ENCODE data around the gene GLRA1. TPM values are rescaled to one million over a fixed set of nuclear protein-coding genes. Genes with fewer than 3 reads are reported as not detected.

Gene GLRA1
- total and polyA plus RNA-seq, 4 experiments from 2014 or later: not detected

DNA sequence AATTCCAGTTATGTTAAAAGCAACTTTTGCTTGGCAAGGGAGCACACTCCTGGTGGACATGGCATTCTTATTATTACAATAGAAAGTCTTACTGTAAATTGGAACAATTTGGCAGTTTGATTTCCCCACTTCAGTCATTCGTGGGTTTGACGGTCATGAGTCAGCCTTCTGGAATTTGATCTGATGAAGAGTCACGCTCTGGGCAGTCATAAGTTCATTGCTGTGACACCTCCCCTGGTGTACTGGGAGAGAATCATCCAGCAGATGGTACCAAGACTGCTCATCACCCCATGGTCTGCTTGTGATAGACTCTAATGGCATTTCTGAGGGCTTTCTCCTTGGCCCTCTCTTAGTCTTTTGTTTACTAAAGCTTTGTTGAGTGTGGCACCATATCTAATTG, 53.8 kb downstream of the GLRA1 start:
- intact Hi-C loops (cut with micrococcal nuclease): no loop called here
- Mint-ChIP-seq H3K9me3 (peaks cover 0 to 3% (median 0%) of the 10 kb centered on the region in 8 donors), H3K4me1 (peaks cover 4 to 11% (median 8%) of the 10 kb centered on the region in 4 donors), H3K4me3 (no peak overlapping the region), H3K27me3 (no peaks in the 10 kb centered on the region), H3K36me3 (no peaks in the 10 kb centered on the region), H3K27ac (peak overlapping the region in 2 of 7 donors; percentile 2 to 27)
- H3K4me3 ChIP-seq (ENCODE audit: low read length in 2 of 2): no peak overlapping the region
- no peaks in the 10 kb centered on the region for H3K4me1 ChIP-seq (ENCODE audit: insufficient read depth, low read length)
- no peak overlapping the region for H3K27ac ChIP-seq (ENCODE audit: low read depth, low read length)
- no peak for DNase-seq
- CTCF ChIA-PET (ENCODE audit: partially characterized antibody): no interaction called here
- H3K36me3 ChIP-seq (ENCODE audit: insufficient read depth, low read length): no peaks in the 10 kb centered on the region
- H3K9me3 ChIP-seq (ENCODE audit: control insufficient read depth in 1 of 2, low read length in 2 of 2): no peaks in the 10 kb centered on the region
- POLR2A ChIA-PET (ENCODE audit: partially characterized antibody): no interaction called here
- H3K27me3 ChIP-seq (ENCODE audit: insufficient read depth, low read length): no peaks in the 10 kb centered on the region

DNA sequence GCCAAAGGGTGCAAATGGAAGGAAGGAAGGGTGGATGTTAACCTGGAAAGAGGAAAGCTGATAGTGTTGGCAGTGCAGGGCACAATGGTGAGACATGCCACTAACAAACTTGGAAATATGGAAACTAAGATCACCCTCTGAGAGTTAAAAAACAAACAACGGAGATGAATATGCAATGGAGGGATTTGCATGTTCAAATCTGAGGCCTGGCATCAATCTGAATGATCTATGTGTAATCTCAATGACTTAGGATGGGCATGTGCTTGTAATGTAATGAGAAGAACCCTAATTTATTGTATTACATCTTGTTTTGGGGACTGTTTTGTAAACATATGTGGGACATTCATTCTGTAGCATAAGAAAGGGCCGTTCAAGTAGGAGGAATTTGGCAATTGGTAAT, 54.4 kb downstream of the GLRA1 start:
- H3K36me3 Mint-ChIP-seq: no peaks in the 10 kb centered on the region
- H3K9me3 ChIP-seq (ENCODE audit: control insufficient read depth in 1 of 2, low read length in 2 of 2): no peaks in the 10 kb centered on the region
- H3K9me3 Mint-ChIP-seq: peaks cover 0 to 3% (median 0%) of the 10 kb centered on the region in 8 donors
- no peak for DNase-seq
- H3K4me3 ChIP-seq (ENCODE audit: low read length in 2 of 2): no peak overlapping the region
- no peaks in the 10 kb centered on the region for H3K27me3 Mint-ChIP-seq
- no peaks in the 10 kb centered on the region for H3K27me3 ChIP-seq (ENCODE audit: insufficient read depth, low read length)
- no peak overlapping the region for H3K27ac ChIP-seq (ENCODE audit: low read depth, low read length)
- POLR2A ChIA-PET (ENCODE audit: partially characterized antibody): no interaction called here
- peaks cover 4 to 11% (median 8%) of the 10 kb centered on the region in 4 donors for H3K4me1 Mint-ChIP-seq
- H3K36me3 ChIP-seq (ENCODE audit: insufficient read depth, low read length): no peaks in the 10 kb centered on the region
- H3K27ac Mint-ChIP-seq: peak overlapping the region in 3 of 7 donors; percentile 8 to 68 (median 27)
- intact Hi-C loops (cut with micrococcal nuclease): no loop called here
- no peak overlapping the region for H3K4me3 Mint-ChIP-seq
- CTCF ChIA-PET (ENCODE audit: partially characterized antibody): no interaction called here
- no peaks in the 10 kb centered on the region for H3K4me1 ChIP-seq (ENCODE audit: insufficient read depth, low read length)

DNA sequence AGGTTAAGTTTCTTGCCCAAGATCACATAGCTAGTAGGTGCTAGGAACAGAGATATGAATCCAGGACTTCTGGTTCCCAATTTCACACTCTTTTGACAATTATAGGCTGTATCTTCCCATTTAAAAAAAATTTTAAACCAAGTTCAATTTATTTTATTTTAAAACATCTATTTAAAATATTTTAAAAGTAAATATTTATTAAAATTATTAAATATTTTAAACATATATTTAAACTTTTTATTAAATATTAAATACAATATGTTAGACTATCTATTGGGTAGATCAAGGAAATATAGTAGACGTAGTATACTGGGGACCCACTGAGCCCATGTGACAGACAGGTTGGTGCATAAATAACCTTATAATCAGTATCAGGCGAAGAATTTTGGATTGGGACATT, 54.8 kb downstream of the GLRA1 start:
- Mint-ChIP-seq H3K27ac (peak overlapping the region in 2 of 7 donors; percentile 8 to 68), H3K36me3 (no peaks in the 10 kb centered on the region), H3K9me3 (peaks cover 0 to 3% (median 0%) of the 10 kb centered on the region in 8 donors), H3K27me3 (no peaks in the 10 kb centered on the region), H3K4me1 (peaks cover 4 to 11% (median 8%) of the 10 kb centered on the region in 4 donors), H3K4me3 (no peak overlapping the region)
- no peaks in the 10 kb centered on the region for H3K27me3 ChIP-seq (ENCODE audit: insufficient read depth, low read length)
- DNase-seq: no peak
- no peaks in the 10 kb centered on the region for H3K36me3 ChIP-seq (ENCODE audit: insufficient read depth, low read length)
- no peak overlapping the region for H3K27ac ChIP-seq (ENCODE audit: low read depth, low read length)
- intact Hi-C loops (cut with micrococcal nuclease): no loop called here
- POLR2A ChIA-PET (ENCODE audit: partially characterized antibody): no interaction called here
- no peaks in the 10 kb centered on the region for H3K4me1 ChIP-seq (ENCODE audit: insufficient read depth, low read length)
- CTCF ChIA-PET (ENCODE audit: partially characterized antibody): interaction anchor here (0.7 kb wide), 1 partner anchor 13 kb away, joined by 3 read pairs; no protein-coding TSS in a partner anchor
- no peaks in the 10 kb centered on the region for H3K9me3 ChIP-seq (ENCODE audit: control insufficient read depth in 1 of 2, low read length in 2 of 2)
- no peak overlapping the region for H3K4me3 ChIP-seq (ENCODE audit: low read length in 2 of 2)

DNA sequence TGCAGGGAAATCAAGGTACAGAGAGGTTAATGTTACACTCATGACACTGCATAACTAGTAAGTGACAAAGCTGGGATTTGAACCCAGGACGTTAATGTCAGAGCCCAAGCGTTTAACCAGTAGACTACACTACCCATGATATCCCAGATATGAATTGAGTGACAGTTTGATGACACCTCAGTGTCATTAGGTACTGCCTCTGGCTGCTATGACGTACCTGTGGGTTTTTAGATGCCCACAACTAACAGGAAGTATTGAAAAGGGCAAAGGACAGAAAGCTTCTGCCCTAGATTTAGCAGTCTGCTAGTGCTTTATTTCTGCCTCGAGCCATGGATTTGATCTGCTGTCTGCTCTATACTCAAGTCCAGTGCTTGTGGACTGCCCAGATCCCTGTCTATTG, 56.2 kb downstream of the GLRA1 start:
- H3K27ac ChIP-seq (ENCODE audit: low read depth, low read length): no peak overlapping the region

DNA sequence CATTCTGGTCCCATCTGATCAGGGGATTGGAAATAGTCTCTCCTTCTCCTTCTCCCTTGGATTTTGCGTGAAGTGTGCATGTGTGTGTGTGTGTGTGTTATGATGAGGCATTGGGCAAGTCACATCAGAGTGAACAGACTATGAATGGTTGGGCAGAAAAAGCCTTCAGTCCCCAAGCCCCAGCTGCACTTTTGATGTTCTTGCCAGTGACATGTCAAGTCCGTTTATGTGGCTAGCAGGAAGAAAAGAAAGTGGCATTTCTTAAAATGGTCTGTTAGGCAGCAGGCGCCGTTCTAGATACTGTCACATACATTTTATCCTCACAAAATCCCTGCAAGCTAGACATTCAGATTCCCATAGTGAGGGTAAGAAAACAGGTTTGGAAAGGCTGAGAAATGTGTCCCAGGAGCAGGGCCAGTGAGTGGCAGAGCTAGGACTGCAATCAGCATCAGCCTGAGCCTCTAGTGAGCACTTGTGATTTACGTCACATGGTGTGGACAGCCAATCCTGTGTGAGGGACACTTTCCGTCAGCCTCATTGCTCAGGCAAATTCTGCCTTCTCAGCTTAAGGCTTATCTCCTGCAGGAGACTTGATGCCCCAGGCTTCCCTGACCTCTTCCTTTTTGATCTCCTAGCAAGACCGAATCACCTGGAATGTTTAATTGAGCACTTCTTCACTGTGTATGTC, 60.4 kb downstream of the GLRA1 start:
- CTCF ChIA-PET (ENCODE audit: partially characterized antibody): interaction anchor here (1.0 to 1.6 kb wide), 2 partner anchors 11 to 39 kb away, joined by 3 to 5 read pairs; no protein-coding TSS in a partner anchor
- no peak for DNase-seq
- no peak overlapping the region for H3K4me3 ChIP-seq (ENCODE audit: low read length in 2 of 2)
- Mint-ChIP-seq H3K4me3 (no peak overlapping the region), H3K4me1 (peaks cover 4 to 11% (median 8%) of the 10 kb centered on the region in 4 donors), H3K27ac (no peak overlapping the region), H3K36me3 (no peaks in the 10 kb centered on the region), H3K27me3 (no peaks in the 10 kb centered on the region), H3K9me3 (peaks cover 0 to 6% (median 0%) of the 10 kb centered on the region in 8 donors)
- no peaks in the 10 kb centered on the region for H3K27me3 ChIP-seq (ENCODE audit: insufficient read depth, low read length)
- POLR2A ChIA-PET (ENCODE audit: partially characterized antibody): interaction anchor here (1.0 kb wide), 1 partner anchor 34 kb away, joined by 3 read pairs; no protein-coding TSS in a partner anchor
- H3K27ac ChIP-seq (ENCODE audit: low read depth, low read length): no peak overlapping the region
- no peaks in the 10 kb centered on the region for H3K36me3 ChIP-seq (ENCODE audit: insufficient read depth, low read length)
- H3K9me3 ChIP-seq (ENCODE audit: control insufficient read depth in 1 of 2, low read length in 2 of 2): no peaks in the 10 kb centered on the region
- no peaks in the 10 kb centered on the region for H3K4me1 ChIP-seq (ENCODE audit: insufficient read depth, low read length)
- intact Hi-C loops (cut with micrococcal nuclease): no loop called here

More for the DNA sequence above, 56.2 kb downstream of the GLRA1 start:
- no peaks in the 10 kb centered on the region for H3K9me3 ChIP-seq (ENCODE audit: control insufficient read depth in 1 of 2, low read length in 2 of 2)
- intact Hi-C loops (cut with micrococcal nuclease): no loop called here
- no peak overlapping the region for H3K4me3 Mint-ChIP-seq
- DNase-seq: peak; percentile 56 to 71 (median 66)
- peak overlapping the region in 6 of 7 donors; percentile 15 to 85 (median 64) for H3K27ac Mint-ChIP-seq
- no peak overlapping the region for H3K4me3 ChIP-seq (ENCODE audit: low read length in 2 of 2)
- H3K36me3 Mint-ChIP-seq: no peaks in the 10 kb centered on the region
- H3K4me1 Mint-ChIP-seq: peaks cover 4 to 11% (median 8%) of the 10 kb centered on the region in 4 donors
- POLR2A ChIA-PET (ENCODE audit: partially characterized antibody): interaction anchor here (1.4 kb wide), 1 partner anchor 97 kb away, joined by 4 read pairs; the partner anchor contains the start of gene G3BP1
- H3K9me3 Mint-ChIP-seq: peaks cover 0 to 2% (median 0%) of the 10 kb centered on the region in 8 donors
- no peaks in the 10 kb centered on the region for H3K4me1 ChIP-seq (ENCODE audit: insufficient read depth, low read length)
- CTCF ChIA-PET (ENCODE audit: partially characterized antibody): interaction anchor here (2.4 kb wide), 1 partner anchor 274 kb away, joined by 11 read pairs; no protein-coding TSS in a partner anchor
- no peaks in the 10 kb centered on the region for H3K36me3 ChIP-seq (ENCODE audit: insufficient read depth, low read length)
- H3K27me3 Mint-ChIP-seq: no peaks in the 10 kb centered on the region
- H3K27me3 ChIP-seq (ENCODE audit: insufficient read depth, low read length): no peaks in the 10 kb centered on the region

DNA sequence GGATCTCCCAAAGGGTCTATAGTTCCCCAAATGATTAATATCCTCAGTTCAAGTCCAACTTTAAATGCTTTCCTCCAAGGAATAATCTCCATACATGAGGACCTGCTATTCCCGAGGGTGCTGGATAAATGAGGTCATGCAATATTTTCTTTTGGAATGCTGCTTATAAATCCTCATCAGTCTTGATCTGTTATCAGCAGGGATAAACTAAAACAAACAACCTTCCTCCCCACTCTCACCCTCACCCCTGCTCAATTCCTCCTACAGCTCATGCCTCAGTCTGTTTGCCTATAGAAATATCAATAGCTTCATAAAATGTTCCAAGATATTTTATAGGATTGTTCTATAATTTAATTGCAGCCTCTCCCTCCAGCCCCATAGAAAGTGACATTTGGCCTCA, 61.1 kb downstream of the GLRA1 start:
- intact Hi-C loops (cut with micrococcal nuclease): no loop called here
- no peak overlapping the region for H3K4me3 Mint-ChIP-seq
- CTCF ChIA-PET (ENCODE audit: partially characterized antibody): interaction anchor here (1.3 kb wide), 1 partner anchor 38 kb away, joined by 3 read pairs; no protein-coding TSS in a partner anchor
- Histone ChIP-seq H3K9me3 (ENCODE audit: control insufficient read depth in 1 of 2, low read length in 2 of 2) (no peaks in the 10 kb centered on the region), H3K4me1 (ENCODE audit: insufficient read depth, low read length) (no peaks in the 10 kb centered on the region), H3K27me3 (ENCODE audit: insufficient read depth, low read length) (no peaks in the 10 kb centered on the region), H3K36me3 (ENCODE audit: insufficient read depth, low read length) (no peaks in the 10 kb centered on the region), H3K27ac (ENCODE audit: low read depth, low read length) (no peak overlapping the region), H3K4me3 (ENCODE audit: low read length in 2 of 2) (no peak overlapping the region)
- no peaks in the 10 kb centered on the region for H3K27me3 Mint-ChIP-seq
- H3K27ac Mint-ChIP-seq: no peak overlapping the region
- H3K4me1 Mint-ChIP-seq: peaks cover 2 to 8% (median 4%) of the 10 kb centered on the region in 4 donors
- H3K36me3 Mint-ChIP-seq: no peaks in the 10 kb centered on the region
- POLR2A ChIA-PET (ENCODE audit: partially characterized antibody): no interaction called here
- no peak for DNase-seq
- H3K9me3 Mint-ChIP-seq: peaks cover 0 to 6% (median 0%) of the 10 kb centered on the region in 8 donors

DNA sequence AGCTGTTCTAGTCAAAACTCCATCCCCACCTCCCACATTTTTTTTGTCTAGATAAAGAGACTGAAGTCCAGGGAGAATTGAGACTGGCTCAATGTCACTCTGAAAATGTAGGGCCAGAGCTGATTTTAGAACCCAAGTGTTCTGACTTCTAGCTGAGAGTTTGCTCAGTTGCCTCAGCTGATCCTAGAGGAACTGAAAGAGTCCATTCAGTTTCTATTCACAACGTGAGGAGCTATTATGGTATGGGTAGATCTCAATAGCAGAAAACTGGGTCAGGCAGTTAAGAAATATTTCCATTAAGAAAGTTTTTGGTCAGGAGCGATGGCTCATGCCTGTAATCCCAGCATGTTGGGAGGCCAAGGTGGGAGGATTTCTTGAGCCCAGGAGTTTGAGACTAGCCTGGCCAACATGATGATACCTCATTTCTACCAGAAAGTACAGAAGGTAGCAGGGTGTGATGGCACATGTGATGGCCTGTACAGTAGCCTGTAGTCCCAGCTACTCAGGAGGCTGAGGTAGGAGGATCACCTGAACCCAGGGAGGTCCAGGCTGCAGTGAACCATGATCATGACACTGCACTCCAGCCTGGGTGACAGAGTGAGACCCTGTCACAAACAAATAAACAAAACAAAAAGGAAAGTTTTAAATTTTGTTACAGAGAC, 61.7 kb downstream of the GLRA1 start:
- H3K27ac Mint-ChIP-seq: no peak overlapping the region
- Histone ChIP-seq H3K4me1 (ENCODE audit: insufficient read depth, low read length) (no peaks in the 10 kb centered on the region), H3K27ac (ENCODE audit: low read depth, low read length) (no peak overlapping the region), H3K36me3 (ENCODE audit: insufficient read depth, low read length) (no peaks in the 10 kb centered on the region), H3K4me3 (ENCODE audit: low read length in 2 of 2) (no peak overlapping the region), H3K27me3 (ENCODE audit: insufficient read depth, low read length) (no peaks in the 10 kb centered on the region), H3K9me3 (ENCODE audit: control insufficient read depth in 1 of 2, low read length in 2 of 2) (no peaks in the 10 kb centered on the region)
- intact Hi-C loops (cut with micrococcal nuclease): no loop called here
- H3K36me3 Mint-ChIP-seq: no peaks in the 10 kb centered on the region
- H3K4me3 Mint-ChIP-seq: no peak overlapping the region
- peaks cover 0 to 4% (median 2%) of the 10 kb centered on the region in 4 donors for H3K4me1 Mint-ChIP-seq
- H3K27me3 Mint-ChIP-seq: no peaks in the 10 kb centered on the region
- CTCF ChIA-PET (ENCODE audit: partially characterized antibody): interaction anchor here (1.3 kb wide), 1 partner anchor 38 kb away, joined by 3 read pairs; no protein-coding TSS in a partner anchor
- DNase-seq: no peak
- peaks cover 0 to 6% (median 0%) of the 10 kb centered on the region in 8 donors for H3K9me3 Mint-ChIP-seq
- POLR2A ChIA-PET (ENCODE audit: partially characterized antibody): no interaction called here

Data from CD4-positive, alpha-beta memory T cell (primary cell).